Inflammatory macrophage treated with lipopolysaccharide for 4 hours (primary cell): ENCODE data around the gene FMN2.
"Not testable (repeated sequence)": the region's sequence is repeated elsewhere in the genome, so short reads cannot be mapped to it uniquely, and the experiment has no call there.

Source experiments
- DNase-seq: peaks from one replicate; pipeline ENCODE4 v3.0.0-alpha.2; 2020

Gene FMN2

DNA sequence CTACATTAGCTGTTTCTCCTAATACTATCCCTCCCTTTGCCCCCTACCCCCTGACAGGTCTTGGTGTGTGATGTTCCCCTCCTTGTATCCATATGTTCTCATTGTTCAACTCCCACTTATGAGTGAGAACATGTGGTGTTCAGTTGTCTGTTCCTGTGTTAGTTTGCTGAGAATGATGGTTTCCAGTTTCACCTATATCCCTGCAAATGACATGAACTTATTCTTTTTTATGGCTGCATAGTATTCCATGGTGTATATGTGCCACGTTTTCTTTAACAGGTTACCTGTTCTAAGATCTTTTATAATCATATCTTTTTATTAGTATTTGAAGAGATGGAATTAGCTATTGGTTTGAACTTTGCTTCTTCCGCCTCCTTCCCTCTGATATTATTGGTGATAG is 172.8 kb downstream of the FMN2 start:
- DNase-seq = not testable (repeated sequence)

DNA sequence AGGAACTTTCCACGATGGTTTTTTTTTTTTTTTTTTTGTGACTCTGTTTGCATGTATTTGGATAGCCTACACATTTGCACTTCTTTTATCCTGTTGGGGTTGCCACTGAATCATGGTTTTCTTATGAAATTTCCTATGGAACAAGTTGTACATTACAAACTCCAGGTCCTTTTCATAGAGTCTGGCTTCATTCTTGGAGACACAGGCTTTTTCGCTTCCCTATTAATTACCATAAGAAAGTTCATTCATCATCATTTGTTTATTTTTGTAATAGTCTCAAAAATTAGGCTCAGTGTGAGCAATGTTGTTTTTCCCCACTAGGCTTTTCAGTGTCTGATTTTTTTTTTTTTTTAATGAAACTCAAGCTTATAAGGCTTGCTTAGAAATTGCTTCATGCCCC is 179.4 kb downstream of the FMN2 start:
- DNase-seq = no peak

GRCh38 chr1:240274569-240274968 is 182.9 kb downstream of the FMN2 start:
- no peak for DNase-seq

DNA sequence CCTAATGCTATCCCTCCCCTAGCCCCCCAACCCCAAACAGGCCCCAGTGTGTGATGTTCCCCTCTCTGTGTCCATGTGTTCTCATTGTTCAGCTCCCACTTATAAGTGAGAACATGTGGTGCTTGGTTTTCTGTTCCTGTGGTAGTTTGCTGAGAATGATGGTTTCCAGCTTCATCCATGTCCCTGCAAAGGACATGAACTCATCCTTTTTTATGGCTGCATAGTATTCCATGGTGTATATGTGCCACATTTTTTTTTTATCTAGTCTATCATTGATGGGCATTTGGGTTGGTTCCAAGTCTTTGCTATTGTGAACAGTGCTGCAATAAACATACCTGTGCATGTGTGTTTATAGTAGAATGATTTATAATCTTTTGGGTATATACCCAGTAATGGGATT is 183.5 kb downstream of the FMN2 start:
- not testable (repeated sequence) for DNase-seq

DNA sequence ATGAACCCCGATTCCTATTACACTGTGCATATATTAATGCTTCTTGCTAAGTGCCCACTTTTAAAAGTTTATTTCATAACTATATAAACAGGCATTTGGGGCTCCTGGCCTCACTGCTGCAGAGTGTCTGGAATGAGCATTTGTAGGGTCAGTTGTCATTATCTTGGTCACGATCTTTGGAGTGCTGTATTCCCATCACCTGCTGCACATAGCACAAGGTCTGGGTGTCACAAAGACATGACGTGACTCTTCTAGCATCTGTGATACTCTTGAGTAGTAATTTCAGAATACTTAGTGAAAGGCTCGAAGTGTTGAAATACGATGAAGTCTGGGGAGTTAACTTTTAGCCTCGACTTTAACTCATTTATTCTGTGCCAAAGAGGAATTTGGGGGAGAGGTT is 186.4 kb downstream of the FMN2 start:
- DNase-seq = no peak

DNA sequence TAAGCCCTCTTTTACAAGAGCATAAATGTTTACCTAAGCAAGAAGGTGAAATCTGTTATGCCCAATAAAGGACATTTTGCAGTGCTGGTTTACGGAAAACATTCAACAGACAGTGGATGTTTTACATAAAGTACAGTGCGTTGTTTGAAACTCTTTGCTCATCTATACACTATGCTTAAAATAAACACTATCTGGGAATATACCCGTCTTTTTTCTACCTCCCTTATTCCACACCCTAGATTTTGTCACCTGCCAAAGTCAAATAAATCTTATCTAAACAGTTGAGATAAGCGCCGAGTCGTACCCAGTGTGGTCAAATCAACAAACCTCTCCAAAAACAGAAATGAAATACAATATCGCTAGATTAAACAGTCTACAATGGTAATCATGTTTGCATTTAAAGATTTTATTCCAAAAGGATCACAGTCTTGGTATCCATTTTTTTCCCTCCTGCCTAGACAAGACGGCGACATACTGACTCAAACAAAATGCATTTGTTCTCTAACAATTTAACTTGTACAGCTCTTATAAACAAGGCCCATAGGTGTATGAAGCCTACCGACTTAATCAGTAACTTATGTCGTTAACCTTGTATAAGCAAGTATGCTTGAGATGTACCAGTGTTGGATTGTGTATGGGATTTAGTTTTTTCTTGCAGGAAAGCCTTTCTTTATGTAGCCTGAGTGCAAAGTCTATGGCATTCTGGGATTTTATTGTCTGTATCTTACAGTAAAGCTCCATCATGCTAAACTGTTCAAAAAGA is 189.1 kb downstream of the FMN2 start:
- DNase-seq = no peak

- no peak for DNase-seq
These were observed 190.6 kb downstream of the FMN2 start for GRCh38 chr1:240282061-240282830.

DNA sequence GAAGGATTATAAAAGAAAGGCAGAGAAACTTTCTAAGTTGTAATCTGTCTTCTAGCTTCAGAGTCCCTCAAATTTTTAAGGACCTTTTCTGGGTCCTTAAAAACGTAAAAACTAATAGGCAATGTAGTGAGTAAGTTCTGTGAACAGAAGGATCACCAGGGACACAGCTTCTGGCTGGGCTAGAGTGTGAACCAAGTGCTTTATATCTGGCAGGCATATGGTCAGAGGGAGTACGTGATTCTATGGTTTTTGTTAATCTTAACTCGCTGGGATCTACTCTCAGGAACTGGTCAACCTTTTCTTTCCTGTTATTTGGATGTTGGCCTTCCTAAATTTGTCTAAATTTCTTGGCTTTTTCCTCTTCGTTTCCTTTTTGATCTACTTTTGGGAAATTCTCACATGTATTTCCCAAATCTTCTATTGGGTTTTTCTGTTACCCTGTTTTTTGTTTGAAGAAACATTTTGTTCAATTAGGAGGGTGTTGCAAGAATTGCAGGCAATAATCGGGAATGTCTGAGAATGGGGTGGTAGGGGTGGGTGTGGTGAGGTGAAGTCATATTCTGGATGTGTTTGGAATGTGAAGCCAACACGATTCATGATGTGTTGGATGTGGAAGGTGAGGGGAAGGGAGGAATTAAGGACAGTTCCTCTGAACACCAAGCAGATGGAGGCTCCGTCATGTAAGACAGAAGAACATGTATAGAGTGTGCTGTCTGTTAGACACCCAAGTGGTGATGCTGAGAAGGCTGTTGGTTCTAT is 193.2 kb downstream of the FMN2 start:
- no peak for DNase-seq

DNA sequence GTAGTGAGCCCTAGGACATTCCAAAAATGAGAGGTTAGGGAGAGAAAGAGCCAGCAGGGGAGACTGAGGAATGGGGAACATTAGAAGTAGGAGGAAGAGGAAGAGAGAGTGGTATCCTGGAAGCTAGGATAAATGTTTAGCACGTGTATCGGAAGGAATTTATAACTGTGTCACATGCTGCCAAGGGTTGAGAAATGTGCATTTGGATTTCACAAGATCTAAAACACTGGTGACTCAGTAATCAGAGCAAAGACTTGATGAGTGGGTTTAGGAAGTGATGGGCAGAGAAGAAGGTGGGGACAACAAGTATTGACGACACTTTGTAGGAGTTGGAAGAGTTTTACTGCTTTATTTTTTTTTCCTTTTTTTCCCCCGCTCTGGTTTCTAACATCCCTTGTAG is 193.9 kb downstream of the FMN2 start:
- no peak for DNase-seq

- no peak for DNase-seq
These were observed 196.0 kb downstream of the FMN2 start for GRCh38 chr1:240287722-240288121.

GRCh38 chr1:240293706-240294105 is 202.0 kb downstream of the FMN2 start:
- DNase-seq = no peak

- no peak for DNase-seq
These were observed 202.9 kb downstream of the FMN2 start for GRCh38 chr1:240294566-240294965.

GRCh38 chr1:240295811-240296210 is 204.1 kb downstream of the FMN2 start:
- no peak for DNase-seq

DNA sequence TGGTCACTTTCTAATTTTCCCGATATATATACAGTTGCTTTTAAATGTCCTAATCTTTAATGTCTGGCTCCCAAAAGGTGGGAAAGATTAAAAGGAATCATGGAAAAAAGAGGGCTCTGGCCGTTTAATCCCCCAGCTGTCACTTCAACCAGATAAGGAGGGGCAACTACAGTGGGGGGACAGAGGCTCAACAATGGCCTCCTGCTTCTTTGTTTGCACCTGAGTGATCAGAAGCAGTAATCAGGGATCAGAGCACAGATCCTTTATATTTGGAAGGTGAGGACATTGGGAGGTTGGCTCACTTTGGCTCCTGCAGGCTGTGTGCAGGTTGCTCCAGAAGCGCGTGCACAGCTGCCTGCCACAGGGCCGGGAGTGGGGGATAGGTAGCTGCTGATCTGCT is 212.8 kb downstream of the FMN2 start:
- DNase-seq = no peak

GRCh38 chr1:240306673-240307072 is 215.0 kb downstream of the FMN2 start:
- DNase-seq = no peak

DNA sequence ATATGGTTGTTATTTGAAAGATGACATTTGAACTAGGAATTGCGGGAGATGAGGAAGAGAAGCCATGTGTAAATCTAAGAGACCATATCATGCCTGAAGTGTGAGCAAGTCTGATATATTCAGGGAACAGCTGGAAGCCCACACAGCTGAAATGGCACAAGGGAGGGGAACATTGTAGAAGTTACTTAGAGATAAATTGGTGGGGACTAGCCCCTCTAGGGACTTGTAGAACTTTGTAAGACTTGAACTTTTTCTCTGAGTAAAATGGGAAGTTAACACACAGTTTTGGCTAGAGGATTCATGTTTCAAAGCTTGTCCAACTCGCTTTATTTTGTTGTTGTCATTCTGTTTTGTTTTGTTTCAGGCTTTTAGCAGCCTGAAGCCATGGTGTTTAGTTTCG is 216.4 kb downstream of the FMN2 start:
- DNase-seq = no peak

- DNase-seq = no peak
These were observed 218.1 kb downstream of the FMN2 start for GRCh38 chr1:240309769-240310168.

DNA sequence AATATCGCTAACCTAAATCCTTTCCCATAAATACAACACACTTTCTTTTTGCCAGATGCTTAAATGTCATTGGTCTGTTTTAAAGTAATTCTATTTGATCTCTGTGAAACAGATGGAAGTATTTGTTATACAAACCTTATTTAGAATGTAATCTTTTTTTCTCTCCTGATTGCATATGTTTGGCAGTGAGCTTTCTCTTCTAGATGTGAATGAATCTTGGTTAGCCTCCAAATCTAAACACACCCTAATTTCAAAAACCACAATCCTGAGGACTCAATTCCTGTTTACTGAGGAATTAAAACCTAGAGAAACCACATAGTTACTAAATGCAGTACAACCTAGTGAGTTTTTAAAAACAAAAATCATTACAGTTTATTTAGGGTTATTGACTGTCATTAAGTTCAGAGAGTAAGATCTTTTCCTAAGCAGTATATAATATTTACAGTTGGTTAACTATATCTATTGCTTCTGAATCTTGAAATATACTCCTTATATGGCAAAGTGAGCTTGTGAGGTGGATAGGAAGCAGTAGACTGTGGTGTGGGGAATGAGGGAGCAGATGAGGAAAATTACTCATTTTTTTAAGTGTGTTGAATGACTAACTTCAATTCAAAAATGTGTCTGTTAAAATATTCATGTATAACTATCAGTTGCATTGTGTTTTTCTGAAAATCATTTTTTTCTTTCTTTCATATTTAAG is 218.7 kb downstream of the FMN2 start:
- no peak for DNase-seq

GRCh38 chr1:240312872-240313271 is 221.2 kb downstream of the FMN2 start:
- no peak for DNase-seq

DNA sequence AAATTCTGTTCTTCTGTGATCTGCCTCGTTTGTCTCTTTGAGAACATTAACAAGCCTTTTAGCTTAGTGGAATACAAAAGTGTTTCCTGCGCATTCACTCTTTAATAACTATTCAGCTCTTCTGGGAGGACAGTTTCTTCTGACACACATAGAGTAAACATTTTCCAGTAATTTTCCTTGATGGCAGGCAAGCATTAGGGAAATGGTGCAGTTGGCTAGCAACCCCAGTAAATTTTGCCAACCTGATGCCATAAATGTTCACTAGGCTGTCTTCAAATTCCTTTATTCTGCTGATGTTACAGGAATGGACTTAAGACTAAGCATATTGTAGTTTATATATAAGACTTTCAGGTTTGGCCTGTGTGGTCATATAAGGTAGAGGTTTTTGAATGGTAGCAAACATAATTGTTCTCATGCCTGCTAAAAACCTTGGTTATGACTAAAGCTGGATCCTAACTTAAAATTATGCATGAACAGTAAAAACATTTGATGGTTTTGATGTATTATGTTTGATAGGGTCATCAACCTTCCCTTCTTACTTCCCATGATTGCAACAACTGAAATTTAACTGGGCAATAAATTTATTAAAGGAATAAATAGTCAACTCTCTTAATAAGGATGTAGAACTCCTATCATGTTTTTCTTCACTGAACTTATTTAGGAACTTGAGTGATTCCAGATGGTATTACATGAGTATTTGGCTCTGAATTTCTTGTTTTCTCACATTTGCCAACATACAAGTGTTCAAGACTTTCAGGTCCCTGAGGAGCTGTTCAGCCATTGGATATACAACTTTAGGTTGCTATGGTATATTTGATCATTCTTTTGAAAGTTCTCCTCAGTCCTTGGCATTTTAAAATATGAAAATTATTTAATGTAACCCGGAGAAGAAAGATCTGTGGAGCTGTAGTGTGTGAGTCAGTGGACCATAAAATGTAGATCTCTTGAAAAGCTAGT is 223.4 kb downstream of the FMN2 start:
- no peak for DNase-seq

DNA sequence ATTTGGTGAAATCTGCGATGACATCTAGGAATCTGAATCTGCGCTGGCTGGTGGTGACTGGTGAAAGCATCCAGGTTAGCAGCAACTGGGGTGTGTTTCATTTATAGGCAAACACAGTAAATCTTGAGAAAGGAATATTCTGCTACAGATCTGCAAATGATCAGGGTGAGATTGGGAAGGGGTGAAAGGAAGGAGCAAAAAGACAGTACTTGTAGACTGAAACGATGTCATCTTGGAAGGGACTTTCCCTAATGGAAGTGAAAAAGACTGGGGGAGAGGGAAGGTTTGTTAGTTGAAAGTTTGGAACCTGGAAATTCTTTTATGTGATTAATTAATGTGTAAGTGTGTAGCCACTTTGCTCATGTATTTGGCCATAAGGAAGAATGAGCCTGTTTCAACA is 228.3 kb downstream of the FMN2 start:
- no peak for DNase-seq

GRCh38 chr1:240320659-240321058 is 229.0 kb downstream of the FMN2 start:
- DNase-seq = no peak
